Spleen (tissue), 7 donors: Measurements from ENCODE around the gene MAPK10.

Experiments used
- CTCF ChIP-seq, 11 experiments: fragments of 200-600 bp in 7 of 11; fragments of 450-650 bp in 4 of 11; sonication (generic) in 4 of 11; IDR thresholded peaks in 8 of 11; conservative IDR thresholded peaks in 3 of 11; 1 replicate in 7 of 11; 2 replicates in 4 of 11; pipeline versions ENCODE4 v1.4.0 to v1.8.0; 2016 to 2021; ENCODE audit warnings: antibody characterized with exemption in 11 of 11, inconsistent platforms in 4 of 11, mild to moderate bottlenecking in 1 of 11
- POLR2A ChIP-seq, 3 donors: fragments of 450-650 bp; IDR thresholded peaks; one replicate each; pipeline ENCODE4 v1.5.1; 2017; ENCODE audit warnings: antibody characterized with exemption in 3 of 3, mild to moderate bottlenecking in 1 of 3
- donor health status: DM: no; HTN: no; CAD: no; lungs with moderate emphysema.
- donor health status: DM: no; HTN: no; CAD: no.
- donor health status: DM: no; HTN: no; CAD: no.

- TF ChIP-seq CTCF (IDR thresholded peaks at IDR 0.05 in 8 of 11, conservative IDR thresholded peaks at IDR 0.05 in 3 of 11): no peak
- no peak for TF ChIP-seq POLR2A (IDR thresholded peaks at IDR 0.05)
Observed at GRCh38 chr4:86386201-86386600, 26.3 kb upstream of the MAPK10 start.
